Right lobe of liver (tissue), 4 donors: ENCODE data around the gene RNF217.

Experiments used
- POLR2A ChIP-seq: fragments of 450-650 bp; IDR thresholded peaks from one replicate; pipeline ENCODE4 v1.6.1; 2017; ENCODE audit warnings: antibody characterized with exemption, mild to moderate bottlenecking
- TF ChIP-seq, protein P1 (sequence below), 4 donors: fragments of 200-600 bp in 3 of 4; fragments of 450-650 bp in 1 of 4; IDR thresholded peaks; one replicate each; pipeline versions ENCODE4 v1.5.1 to v1.8.0; 2016 to 2022; ENCODE audit warnings: antibody characterized with exemption in 4 of 4, mild to moderate bottlenecking in 2 of 4
- donor health status: DM: no; HTN: no; CAD: no.
- donor health status: DM: no; HTN: no; CAD: no.
- donor health status: DM: no; HTN: yes; CAD: no.

DNA sequence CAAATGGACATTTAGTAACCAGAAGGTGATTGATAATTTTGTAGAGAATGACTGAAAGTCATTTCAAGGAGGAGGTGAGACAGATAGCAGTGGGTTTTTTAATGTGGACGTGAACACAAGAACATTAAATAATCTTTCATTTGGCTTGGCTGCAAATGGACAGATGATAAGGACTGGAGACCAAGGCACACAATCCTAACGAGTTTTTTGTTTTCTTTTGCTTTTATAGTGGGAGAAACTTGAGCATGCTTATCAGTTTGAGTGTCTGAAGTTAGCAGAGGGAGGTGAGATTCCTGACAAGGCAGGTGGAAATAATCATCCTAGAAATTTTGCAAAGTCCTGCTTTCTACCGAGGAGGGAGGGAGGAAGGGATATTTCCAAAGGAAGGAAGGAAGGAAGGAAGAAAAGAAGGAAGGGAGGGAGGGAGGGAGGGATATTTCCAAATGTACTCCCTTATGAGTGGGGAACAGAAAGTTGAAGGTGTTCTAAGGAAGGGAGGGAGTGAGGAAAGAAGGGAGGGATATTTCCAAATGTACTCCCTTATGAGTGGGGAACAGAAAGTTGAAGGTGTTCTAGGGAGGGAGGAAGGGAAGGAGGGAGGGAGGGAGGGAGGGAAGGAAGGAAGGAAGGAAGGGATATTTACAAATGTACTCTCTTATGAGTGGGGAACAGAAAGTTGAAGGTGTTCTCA, 63.1 kb downstream of the RNF217 start:
- TF ChIP-seq, protein P1, sequence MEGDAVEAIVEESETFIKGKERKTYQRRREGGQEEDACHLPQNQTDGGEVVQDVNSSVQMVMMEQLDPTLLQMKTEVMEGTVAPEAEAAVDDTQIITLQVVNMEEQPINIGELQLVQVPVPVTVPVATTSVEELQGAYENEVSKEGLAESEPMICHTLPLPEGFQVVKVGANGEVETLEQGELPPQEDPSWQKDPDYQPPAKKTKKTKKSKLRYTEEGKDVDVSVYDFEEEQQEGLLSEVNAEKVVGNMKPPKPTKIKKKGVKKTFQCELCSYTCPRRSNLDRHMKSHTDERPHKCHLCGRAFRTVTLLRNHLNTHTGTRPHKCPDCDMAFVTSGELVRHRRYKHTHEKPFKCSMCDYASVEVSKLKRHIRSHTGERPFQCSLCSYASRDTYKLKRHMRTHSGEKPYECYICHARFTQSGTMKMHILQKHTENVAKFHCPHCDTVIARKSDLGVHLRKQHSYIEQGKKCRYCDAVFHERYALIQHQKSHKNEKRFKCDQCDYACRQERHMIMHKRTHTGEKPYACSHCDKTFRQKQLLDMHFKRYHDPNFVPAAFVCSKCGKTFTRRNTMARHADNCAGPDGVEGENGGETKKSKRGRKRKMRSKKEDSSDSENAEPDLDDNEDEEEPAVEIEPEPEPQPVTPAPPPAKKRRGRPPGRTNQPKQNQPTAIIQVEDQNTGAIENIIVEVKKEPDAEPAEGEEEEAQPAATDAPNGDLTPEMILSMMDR (IDR thresholded peaks at IDR 0.05), result no peak
- TF ChIP-seq POLR2A, result no peak
